Upper lobe of left lung (tissue), 4 donors: ENCODE results near the gene SERF2.

Experiments used
- CTCF ChIP-seq, 6 experiments: fragments of 450-650 bp in 4 of 6; fragments of 200-600 bp in 2 of 6; sonication (generic) in 2 of 6; IDR thresholded peaks; one replicate each; pipeline ENCODE4 v1.5.1; 2016 to 2019; ENCODE audit warnings: antibody characterized with exemption in 6 of 6
- POLR2AphosphoS5 ChIP-seq, 2 donors: sonication (generic); formaldehyde crosslinking; IDR thresholded peaks; one replicate each; pipeline ENCODE4 v1.5.1; 2017; ENCODE audit warnings: antibody characterized with exemption in 2 of 2

GRCh38 chr15:43796566-43796965, 4.4 kb downstream of the SERF2 start:
- TF ChIP-seq CTCF (IDR thresholded peaks at IDR 0.05) (no peak), POLR2AphosphoS5 (IDR thresholded peaks at IDR 0.05) (no peak)
